ENCODE measurements around the gene PIK3CD. TPM values are rescaled to one million over a fixed set of nuclear protein-coding genes. Genes with fewer than 3 reads are reported as not detected.

The PIK3CD gene
- total and polyA plus RNA-seq, 2 of the 8 experiments (the other 6 are each of a cell fraction or from before 2014, with no cell fraction given), result 20.6 to 24.1 TPM

- H4K20me1 ChIP-seq (replicated peaks in 1 of 2; ENCODE audit: control insufficient read depth in 1 of 2, insufficient read depth in 2 of 2, low read length in 2 of 2), result peaks cover 0 to 10% of the 10 kb centered on the region in 2 experiments
- WGBS, 2 experiments (ENCODE audit: extremely low coverage in 1 of 2, insufficient coverage in 1 of 2, insufficient read length in 1 of 2, insufficient replicate concordance in 2 of 2, low coverage in 1 of 2, low lambda C conversion rate in 2 of 2, missing lambda C conversion rate in 1 of 2), result 93% methylated on average over 15 of the region's 15 CpGs; no CpG with 5 or more reads in 1 of the 2 experiments
- no peak overlapping the region for H3K4me3 ChIP-seq (ENCODE audit: extremely low read depth in 1 of 4, insufficient read depth in 2 of 4, low read depth in 3 of 4, low read length in 4 of 4)
- peaks cover 0 to 8% (median 1%) of the 10 kb centered on the region in 4 experiments; a peak in 5 of 7 replicates for H3K4me1 ChIP-seq (replicated peaks in 1 of 4; ENCODE audit: control insufficient read depth in 3 of 4, insufficient read depth in 4 of 4, low read length in 3 of 4)
- CTCF ChIA-PET (ENCODE audit: partially characterized antibody), result interaction anchor here (0.6 to 2.0 kb wide), 8 partner anchors 17 to 1665 kb away, joined by 3 to 11 read pairs (median 4); no protein-coding TSS in a partner anchor
- peaks cover 0 to 44% of the 10 kb centered on the region in 2 experiments; a peak in 2 of 4 replicates for H3K79me2 ChIP-seq (ENCODE audit: control insufficient read depth in 1 of 2, insufficient read depth in 2 of 2, low read length in 2 of 2)
- no peak for DNase-seq (ENCODE audit: low read depth in 1 of 2, low spot score in 2 of 2)
- H3K23me2 ChIP-seq (ENCODE audit: low read depth, low read length), result no peaks in the 10 kb centered on the region
- H2BK120ac ChIP-seq (replicated peaks; ENCODE audit: low read depth, low read length), result no peak overlapping the region
- H4K8ac ChIP-seq (ENCODE audit: extremely low read depth, insufficient read depth, low read length), result no peak overlapping the region
- no peak overlapping the region for H2BK5ac ChIP-seq (ENCODE audit: low read depth, low read length)
- no peak overlapping the region for H3K27ac ChIP-seq (ENCODE audit: low read depth, low read length)
- no peak overlapping the region for H3K56ac ChIP-seq (replicated peaks; ENCODE audit: insufficient read length, low read depth, low read length)
- TF ChIP-seq HDAC2 (IDR thresholded peaks at IDR 0.05; ENCODE audit: borderline replicate concordance in 1 of 2, low read depth in 2 of 2, low read length in 2 of 2) (no peak), SP2 (IDR thresholded peaks at IDR 0.05; ENCODE audit: low read length) (no peak), HDAC6 (IDR thresholded peaks at IDR 0.05; ENCODE audit: low read depth, low read length) (no peak), POU5F1 (IDR thresholded peaks at IDR 0.05; ENCODE audit: low read depth, low read length) (no peak), RXRA (IDR thresholded peaks at IDR 0.05; ENCODE audit: insufficient read depth, low read depth, low read length) (no peak), RFX5 (IDR thresholded peaks at IDR 0.05; ENCODE audit: borderline replicate concordance, low read depth, low read length) (no peak), ASH2L (IDR thresholded peaks at IDR 0.05; ENCODE audit: low read length) (no peak), TEAD4 (IDR thresholded peaks at IDR 0.05; ENCODE audit: low read depth, low read length) (no peak), BCL11A (IDR thresholded peaks at IDR 0.05; ENCODE audit: low read depth in 2 of 2, low read length in 2 of 2) (no peak), KDM4A (IDR thresholded peaks at IDR 0.05; ENCODE audit: low read depth, low read length, severe bottlenecking) (no peak)
- H3K27me3 ChIP-seq (replicated peaks in 1 of 4; ENCODE audit: control insufficient read depth in 3 of 4, extremely low read depth in 1 of 4, insufficient read depth in 3 of 4, low read length in 3 of 4), result no peaks in the 10 kb centered on the region
- H2BK15ac ChIP-seq (ENCODE audit: low read length), result no peak overlapping the region
- no peak overlapping the region for H3K4me2 ChIP-seq (ENCODE audit: insufficient read depth in 1 of 2, low read depth in 2 of 2, low read length in 2 of 2)
- H2AFZ ChIP-seq (ENCODE audit: low read length), result no peak overlapping the region
- POLR2A ChIA-PET (ENCODE audit: partially characterized antibody), result no interaction called here
- H2BK20ac ChIP-seq (ENCODE audit: low read length), result no peak overlapping the region
- no peak overlapping the region for H3K4ac ChIP-seq (replicated peaks; ENCODE audit: insufficient read length, low read depth, low read length)
- no peak overlapping the region for H3K23ac ChIP-seq (ENCODE audit: insufficient read length)
- peaks cover 0 to 2% (median 0%) of the 10 kb centered on the region in 4 experiments; a peak in 3 of 8 replicates for H3K36me3 ChIP-seq (ENCODE audit: control insufficient read depth in 2 of 4, insufficient read depth in 4 of 4, low read length in 3 of 4)
- H3K14ac ChIP-seq (ENCODE audit: insufficient read length), result no peak overlapping the region
- no peak overlapping the region for H4K5ac ChIP-seq (ENCODE audit: insufficient read length, low read depth, low read length)
- no peak overlapping the region for H3K18ac ChIP-seq (ENCODE audit: extremely low read depth, low read length)
- no peak overlapping the region for H2AK5ac ChIP-seq (ENCODE audit: low read depth, low read length)
- H4K91ac ChIP-seq (replicated peaks; ENCODE audit: insufficient read length, low read length), result no peak overlapping the region
- H3K9me3 ChIP-seq (ENCODE audit: insufficient read depth in 2 of 2, low read depth in 1 of 2, low read length in 1 of 2), result no peaks in the 10 kb centered on the region
- peaks cover 2% of the 10 kb centered on the region for H3K79me1 ChIP-seq (ENCODE audit: low read depth, low read length)
- H2BK12ac ChIP-seq (ENCODE audit: low read depth, low read length), result no peak overlapping the region
- no peak for FAIRE-seq
- no peak overlapping the region for H3K9ac ChIP-seq (replicated peaks in 1 of 4; ENCODE audit: extremely low read depth in 1 of 4, low read depth in 3 of 4, low read length in 3 of 4)
These were observed 115.4 kb downstream of the PIK3CD start for GRCh38 chr1:9766759-9767442.

All from H1 (cell line).